Dermis blood vessel endothelial cell (primary cell): Measurements from ENCODE around the gene DCTN2. TPM values are rescaled to one million over a fixed set of nuclear protein-coding genes. Genes with fewer than 3 reads are reported as not detected.

Source experiments
- DNase-seq: peaks from one replicate; pipeline ENCODE4 v3.0.0; 2010
- total RNA-seq: library from RNA; depleted of rRNA; stranded (reverse); fragments of >200 nt; gene quantifications from 2 replicates; pipeline ENCODE4 v1.2.3, GENCODE V29; 2014

Gene DCTN2
- total RNA-seq, 1 donor from 2014 or later, result 109 TPM

- DNase-seq, result no peak
Measured at GRCh38 chr12:57487055-57487596, 59.9 kb downstream of the DCTN2 start.

DNA sequence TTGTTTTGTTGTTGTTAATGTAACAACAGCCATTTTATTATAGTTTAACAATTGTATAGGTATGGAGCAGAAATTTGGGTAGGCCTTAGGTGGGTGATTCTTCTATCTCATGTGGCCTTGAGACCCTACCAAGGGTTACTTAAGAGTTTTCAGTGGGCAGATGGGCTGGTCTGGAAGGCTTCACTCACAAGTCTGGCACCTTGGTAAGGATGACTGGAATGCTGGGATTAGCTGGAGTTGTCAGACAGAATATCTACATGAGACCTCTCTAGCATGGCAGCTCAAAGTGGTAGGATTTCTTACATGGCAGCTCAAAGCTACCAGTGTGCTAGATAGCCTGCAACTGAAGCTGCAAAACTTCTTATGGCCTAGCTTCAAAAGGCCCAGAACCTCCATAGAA lies 61.3 kb downstream of the DCTN2 start:
- no peak for DNase-seq

DNA sequence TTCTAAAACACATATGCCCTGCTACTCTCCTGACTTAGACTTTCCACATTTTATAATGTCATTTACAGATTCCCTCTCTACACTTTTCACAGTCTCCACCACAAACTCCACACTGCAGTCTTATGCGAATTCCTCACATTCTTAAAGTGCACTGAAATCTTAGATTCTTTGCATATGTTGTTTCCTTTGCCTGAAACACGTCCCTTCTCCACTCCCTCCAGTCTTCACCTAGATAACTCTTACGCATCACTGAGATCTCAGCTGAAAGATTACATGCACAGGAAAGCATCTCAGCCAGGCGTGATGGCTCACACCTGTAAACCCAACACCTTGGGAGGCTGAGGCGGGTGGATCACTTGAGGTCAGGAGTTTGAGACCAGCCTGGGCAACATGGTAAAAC lies 63.5 kb downstream of the DCTN2 start:
- no peak for DNase-seq

DNA sequence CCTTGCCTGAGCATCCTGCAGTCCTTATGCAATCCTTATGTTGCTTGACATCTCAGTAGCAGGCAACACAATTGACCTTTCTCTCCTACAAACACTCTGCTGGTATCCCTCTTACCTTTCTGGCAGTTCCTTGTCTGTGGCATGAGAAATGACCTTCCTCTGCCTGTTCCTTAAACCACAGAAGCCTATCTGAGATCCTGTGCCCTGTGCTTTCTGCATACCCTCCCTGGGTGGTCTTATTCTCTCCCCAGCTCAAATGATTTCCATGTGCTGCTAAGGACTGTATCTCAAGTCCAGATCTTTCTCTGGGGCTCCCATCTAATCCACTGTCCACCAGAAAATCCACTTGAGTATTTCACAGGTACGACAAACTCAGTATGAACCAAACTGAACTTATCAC lies 65.3 kb downstream of the DCTN2 start:
- DNase-seq, result no peak

Other genes with a start within 250 kb of the DCTN2 start
- 8.8 and 9.8 TPM in 2 replicates for gene R3HDM2, start 116.1 kb downstream of the DCTN2 start, total RNA-seq
- gene INHBC, start 112.4 kb downstream of the DCTN2 start, total RNA-seq, result not detected in 2 replicates
- not detected in 2 replicates for gene INHBE, start 91.9 kb downstream of the DCTN2 start, total RNA-seq
- gene GLI1, start 87.4 kb downstream of the DCTN2 start, total RNA-seq, result 0.17 and 0.47 TPM in 2 replicates
- gene ARHGAP9, start 67.3 kb downstream of the DCTN2 start, total RNA-seq, result not detected in 2 replicates
- 71.6 and 81.2 TPM in 2 replicates for gene MARS1, start 59.1 kb downstream of the DCTN2 start, total RNA-seq
- gene DDIT3, start 26.7 kb downstream of the DCTN2 start, total RNA-seq, result 7.5 and 11.4 TPM in 2 replicates
- 12.8 and 17.0 TPM in 2 replicates for gene MBD6, start 24.4 kb downstream of the DCTN2 start, total RNA-seq
- 0.09 and 0.17 TPM in 2 replicates for gene KIF5A, start 2.9 kb upstream of the DCTN2 start, total RNA-seq
- 10.2 and 15.4 TPM in 2 replicates for gene PIP4K2C, start 44.0 kb upstream of the DCTN2 start, total RNA-seq
- 1.9 and 2.4 TPM in 2 replicates for gene DTX3, start 57.6 kb upstream of the DCTN2 start, total RNA-seq
- 0.68 and 0.74 TPM in 2 replicates for gene ARHGEF25, start 64.2 kb upstream of the DCTN2 start, total RNA-seq
- gene B4GALNT1, start 86.0 kb upstream of the DCTN2 start, total RNA-seq, result 0.14 TPM in 1 of 2 replicates, not detected in the other
- 284 and 481 TPM in 2 replicates for gene OS9, start 146.9 kb upstream of the DCTN2 start, total RNA-seq
- gene AGAP2, start 191.6 kb upstream of the DCTN2 start, total RNA-seq, result under 0.01 and 0.19 TPM in 2 replicates
- 29.7 and 72.0 TPM in 2 replicates for gene TSPAN31, start 197.8 kb upstream of the DCTN2 start, total RNA-seq
- 147 and 154 TPM in 2 replicates for gene CDK4, start 205.1 kb upstream of the DCTN2 start, total RNA-seq
- gene MARCHF9, start 207.9 kb upstream of the DCTN2 start, total RNA-seq, result 3.4 and 4.1 TPM in 2 replicates
- 0.17 and 0.47 TPM in 2 replicates for gene CYP27B1, start 219.9 kb upstream of the DCTN2 start, total RNA-seq
- 3.6 and 3.7 TPM in 2 replicates for gene METTL1, start 224.9 kb upstream of the DCTN2 start, total RNA-seq
- gene EEF1AKMT3, start 225.4 kb upstream of the DCTN2 start, total RNA-seq, result 3.3 and 4.3 TPM in 2 replicates
- gene TSFM, start 235.6 kb upstream of the DCTN2 start, total RNA-seq, result 23.0 and 27.5 TPM in 2 replicates